GM19351 (cell line): ENCODE data around the gene SASH3.
A peak's percentile ranks its signal among the peaks of the same experiment; 100 is the strongest.
"Not testable (repeated sequence)": the region's sequence is repeated elsewhere in the genome, so short reads cannot be mapped to it uniquely, and the experiment has no call there.

Source experiments
- ATAC-seq: cut with Tn5 transposase; IDR thresholded peaks from one replicate; pipeline ENCODE4 v1.9.1; 2021; ENCODE audit warnings: mild to moderate bottlenecking, moderate library complexity; ENCODE audit not compliant: unreplicated experiment

Gene SASH3

GRCh38 chrX:129779747-129780146 lies at the start of gene SASH3:
SASH3 (plus strand) TSS chrX:129779949; CDS start chrX:129780098, 149 bp downstream.
- peak; percentile 32 for ATAC-seq

DNA sequence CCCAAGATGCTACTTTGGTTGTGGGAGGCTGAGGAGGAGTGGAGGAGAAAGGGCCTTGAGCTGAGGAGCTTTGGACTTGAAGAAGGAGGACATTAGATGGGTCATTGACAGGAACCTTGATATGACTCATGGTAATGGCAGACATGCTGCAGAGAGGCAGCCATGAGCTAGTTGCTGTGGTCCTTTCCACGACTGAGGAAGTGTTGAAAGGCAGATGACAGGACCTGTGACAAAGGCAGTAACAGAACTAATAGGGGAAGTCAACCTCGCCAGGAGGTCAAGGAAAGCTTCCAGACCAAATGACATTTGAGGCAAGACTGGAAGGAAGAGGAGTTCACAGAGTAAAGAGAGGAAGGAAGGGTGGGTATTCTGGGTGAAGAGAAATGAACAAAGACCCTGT lies 48.5 kb upstream of the SASH3 start:
- no peak for ATAC-seq

DNA sequence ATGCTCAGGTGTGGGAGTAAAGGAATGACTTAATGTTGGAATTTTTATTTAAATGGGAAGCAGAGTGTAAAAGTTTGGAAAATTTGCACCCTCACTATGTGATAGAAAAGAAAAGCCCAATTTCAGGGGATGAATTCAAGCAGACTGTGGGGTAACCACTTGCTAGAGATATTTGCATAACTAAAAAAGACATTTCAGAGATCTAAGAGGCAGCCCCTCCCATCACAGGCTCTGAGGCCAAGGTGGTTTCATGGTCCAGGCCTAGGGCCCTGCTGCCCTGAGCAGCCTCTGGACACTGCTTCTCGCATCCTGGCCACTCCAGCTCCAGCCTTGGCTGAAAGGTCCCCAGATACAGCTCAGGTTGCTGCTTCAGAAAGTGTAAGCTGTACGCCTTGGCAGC lies 46.9 kb upstream of the SASH3 start:
- ATAC-seq: no peak

DNA sequence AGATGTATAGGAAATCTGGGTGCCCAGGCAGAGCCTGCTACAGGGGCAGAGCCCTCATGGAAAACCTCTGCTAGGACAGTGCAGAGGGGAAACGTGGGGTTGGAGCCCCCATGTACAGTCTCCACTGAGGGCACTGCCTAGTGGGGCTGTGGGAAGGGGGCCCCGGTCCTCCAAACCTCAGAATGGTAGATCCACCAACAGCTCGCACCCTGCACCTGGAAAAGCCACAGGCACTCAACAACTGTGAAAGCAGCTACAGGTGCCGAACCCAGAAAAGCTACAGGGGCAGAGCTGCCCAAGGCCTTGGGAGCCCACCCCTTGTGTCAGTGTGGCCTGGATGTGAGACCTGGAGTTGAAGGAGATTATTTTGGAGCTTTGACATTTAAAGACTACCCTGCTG lies 46.4 kb upstream of the SASH3 start:
- ATAC-seq: no peak

DNA sequence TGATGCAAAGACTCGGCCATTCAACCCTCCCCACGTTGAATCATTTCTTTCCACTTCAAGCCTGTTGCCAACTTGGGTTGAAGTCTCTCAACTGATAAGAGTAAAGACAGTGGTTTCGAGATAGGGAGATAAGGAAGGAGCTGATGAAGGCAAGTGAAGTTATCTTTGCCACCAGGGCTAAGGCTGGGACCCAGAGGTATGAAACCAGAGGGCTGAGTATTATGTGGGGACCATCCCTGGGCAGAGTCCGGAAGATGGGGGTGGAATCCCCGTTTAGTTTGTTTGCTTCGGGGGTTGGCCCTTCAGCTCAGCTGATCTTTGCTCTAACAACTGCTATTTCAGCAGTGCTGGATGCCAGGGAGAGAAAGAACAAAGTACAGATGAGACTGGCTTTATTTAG lies 43.3 kb upstream of the SASH3 start:
- ATAC-seq: no peak

DNA sequence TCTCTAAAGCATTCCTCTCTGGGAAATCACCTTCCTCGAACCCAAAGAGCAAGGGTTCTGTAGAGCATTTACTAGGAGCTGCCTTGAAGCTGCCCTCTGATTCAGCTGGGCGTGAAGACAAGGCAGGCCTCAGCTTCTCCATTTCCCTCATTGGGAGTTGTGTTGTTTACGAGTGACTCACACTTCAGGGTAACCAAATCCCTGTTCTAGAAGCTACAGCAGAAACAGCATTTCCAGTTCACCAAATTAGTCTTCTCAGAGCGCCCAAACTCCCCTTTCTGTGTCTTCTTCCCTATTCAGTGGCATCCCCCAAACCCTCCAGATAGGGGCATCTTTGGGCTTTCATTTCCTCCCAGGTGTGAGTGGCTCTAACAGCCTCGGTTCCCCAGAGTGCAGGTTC lies 41.8 kb upstream of the SASH3 start:
- ATAC-seq: no peak

- ATAC-seq: no peak
Observed at GRCh38 chrX:129738466-129739308, 41.1 kb upstream of the SASH3 start, which contains the start of gene XPNPEP2. XPNPEP2 (plus strand) TSS chrX:129738979; CDS start chrX:129739214, 235 bp downstream.

- no peak for ATAC-seq
Observed at GRCh38 chrX:129739578-129739977, 40.2 kb upstream of the SASH3 start.

DNA sequence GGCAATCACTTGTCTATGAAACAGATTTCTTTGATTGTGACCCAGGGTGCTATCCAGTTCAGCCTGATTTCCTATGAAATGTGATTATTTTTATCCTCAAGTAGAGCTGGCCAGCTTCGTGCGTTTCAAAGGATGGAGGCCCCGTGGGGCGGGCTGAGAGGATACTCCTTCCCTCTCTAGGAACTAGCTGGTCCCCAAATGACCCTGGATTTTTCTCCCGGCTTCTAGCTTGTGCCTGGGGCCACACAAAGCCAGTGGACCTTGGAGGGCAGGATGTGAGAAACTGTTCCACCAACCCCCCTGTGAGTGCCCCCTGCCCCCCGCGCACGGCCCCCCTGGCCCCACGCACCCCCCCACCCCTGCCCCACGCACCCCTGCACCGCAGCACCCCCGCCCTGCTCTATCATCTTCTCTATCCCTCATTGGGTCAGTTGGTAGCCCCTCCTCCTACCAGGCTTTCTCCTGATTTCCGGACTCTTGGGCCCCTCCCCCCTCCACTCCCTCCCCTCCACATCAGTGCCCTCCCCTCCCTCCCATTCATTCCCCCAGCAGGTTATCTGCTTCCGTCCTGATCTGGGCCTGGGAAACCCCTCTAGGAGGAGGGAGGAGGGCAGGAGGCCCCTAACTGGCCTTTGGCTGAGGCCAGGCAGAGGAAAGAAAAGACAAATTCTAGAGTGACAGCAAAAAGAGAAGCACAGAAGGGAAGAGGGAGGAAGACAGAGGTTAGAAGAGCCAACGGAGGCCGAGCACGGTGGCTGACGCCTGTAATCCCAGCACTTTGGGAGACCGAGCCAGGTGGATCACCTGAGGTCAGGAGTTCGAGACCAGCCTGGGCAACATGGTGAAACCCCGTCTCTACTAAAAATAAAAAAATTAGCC lies 37.6 kb upstream of the SASH3 start:
- no peak for ATAC-seq

DNA sequence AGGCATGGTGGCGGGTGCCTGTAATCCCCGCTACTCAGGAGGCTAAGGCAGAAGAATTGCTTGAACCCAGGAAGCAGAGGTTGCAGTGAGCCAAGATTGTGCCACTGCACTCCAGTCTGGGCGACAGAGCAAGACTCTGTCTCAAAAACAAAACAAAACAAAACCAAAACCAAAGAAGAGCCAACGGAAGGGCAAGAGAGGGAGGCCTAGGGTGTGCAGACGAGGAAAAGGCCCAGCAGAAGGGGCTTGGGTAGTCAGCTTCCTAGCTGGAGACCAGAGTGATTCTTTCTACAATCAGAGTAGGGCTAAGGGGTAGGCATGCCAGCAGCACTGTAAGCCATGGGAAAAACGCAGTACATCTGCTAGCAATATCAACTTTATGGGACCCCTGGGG lies 37.0 kb upstream of the SASH3 start:
- not testable (repeated sequence) for ATAC-seq

GRCh38 chrX:129743821-129744220 lies 35.9 kb upstream of the SASH3 start:
- ATAC-seq: no peak

GRCh38 chrX:129744861-129745321 lies 34.9 kb upstream of the SASH3 start:
- no peak for ATAC-seq

DNA sequence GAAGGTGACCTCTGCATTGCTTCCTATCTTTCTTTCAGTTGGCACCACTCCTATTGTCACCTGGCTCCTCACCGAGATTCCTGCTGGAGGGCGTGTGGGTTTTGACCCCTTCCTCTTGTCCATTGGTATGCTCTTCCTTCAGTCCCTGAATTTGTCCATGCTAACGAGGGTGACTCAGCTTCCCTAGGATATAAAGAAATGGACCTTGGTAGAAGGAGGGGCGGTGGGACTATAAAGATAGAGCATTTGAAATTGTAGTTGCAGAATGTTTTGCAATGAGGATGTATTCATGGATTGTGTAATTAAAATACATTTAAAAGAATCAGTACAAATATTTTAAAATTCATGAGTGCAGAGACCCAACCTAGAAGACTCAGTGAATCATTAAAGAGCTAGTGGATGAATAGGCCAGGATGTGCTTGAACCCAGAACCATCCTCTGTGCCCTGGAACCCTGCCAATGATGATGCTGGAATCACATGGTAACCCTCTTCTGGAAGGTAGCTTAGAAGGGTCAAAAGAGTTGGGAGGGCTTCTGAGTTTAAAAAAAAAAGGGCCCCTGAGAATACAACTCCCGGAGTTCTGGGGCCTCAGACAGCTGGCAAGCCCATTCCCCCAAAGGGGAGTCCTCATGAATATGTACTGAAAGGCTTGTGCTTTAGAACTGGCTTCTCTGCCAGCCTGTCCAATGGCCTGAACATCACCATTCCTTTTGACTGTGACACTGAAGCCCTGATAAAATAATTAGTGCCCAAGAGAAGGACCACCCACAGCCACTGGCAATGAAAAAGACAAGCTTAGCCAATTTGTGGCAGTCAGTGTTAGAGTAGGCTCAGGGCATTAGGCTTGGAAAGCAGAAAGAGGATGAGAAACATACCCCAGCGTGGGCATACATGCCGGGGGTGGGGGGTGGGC lies 32.9 kb upstream of the SASH3 start:
- no peak for ATAC-seq

- ATAC-seq: no peak
Observed at GRCh38 chrX:129747533-129747932, 32.2 kb upstream of the SASH3 start.

- no peak for ATAC-seq
Observed at GRCh38 chrX:129748305-129748704, 31.4 kb upstream of the SASH3 start.

GRCh38 chrX:129749069-129749468 lies 30.7 kb upstream of the SASH3 start:
- no peak for ATAC-seq

- no peak for ATAC-seq
Observed at GRCh38 chrX:129750971-129751370, 28.8 kb upstream of the SASH3 start.

- ATAC-seq: no peak
Observed at GRCh38 chrX:129754056-129755024, 25.4 kb upstream of the SASH3 start.
